NCI-H2227 (cell line): ENCODE measurements around the gene OR52B2.
"Not testable (repeated sequence)": the region's sequence is repeated elsewhere in the genome, so short reads cannot be mapped to it uniquely, and the experiment has no call there.

Experiments used
- DNase-seq: peaks from one replicate; lab custom pipeline; 2025; ENCODE audit not compliant: unreplicated experiment; lab: John Stamatoyannopoulos, UW

Gene OR52B2

GRCh38 chr11:6156628-6157359, 13.3 kb downstream of the OR52B2 start:
- no peak for DNase-seq

GRCh38 chr11:6152126-6152525, 18.0 kb downstream of the OR52B2 start:
- DNase-seq, result no peak

- no peak for DNase-seq
These were observed 19.0 kb downstream of the OR52B2 start for GRCh38 chr11:6151117-6151516.

GRCh38 chr11:6143737-6144136, 26.4 kb downstream of the OR52B2 start:
- DNase-seq, result not testable (repeated sequence)

GRCh38 chr11:6142936-6143335, 27.2 kb downstream of the OR52B2 start:
- no peak for DNase-seq

GRCh38 chr11:6135936-6136335, 34.2 kb downstream of the OR52B2 start:
- DNase-seq, result not testable (repeated sequence)

- no peak for DNase-seq
These were observed 37.7 kb downstream of the OR52B2 start for GRCh38 chr11:6132431-6132830.

GRCh38 chr11:6129635-6130034, 40.5 kb downstream of the OR52B2 start:
- no peak for DNase-seq

GRCh38 chr11:6129011-6129410, 41.1 kb downstream of the OR52B2 start:
- DNase-seq, result no peak

- no peak for DNase-seq
These were observed 42.2 kb downstream of the OR52B2 start for GRCh38 chr11:6127881-6128280.

- DNase-seq, result no peak
These were observed 45.9 kb downstream of the OR52B2 start for GRCh38 chr11:6124245-6124644.
